Endodermal cell (in vitro differentiated cells): ENCODE data around the gene COL11A1. TPM values are rescaled to one million over a fixed set of nuclear protein-coding genes. Genes with fewer than 3 reads are reported as not detected.
A peak's percentile ranks its signal among the peaks of the same experiment; 100 is the strongest.

Source experiments
- DNase-seq: peaks from one replicate; pipeline ENCODE4 v3.0.0-alpha.2; 2017
- H3K27ac ChIP-seq: 2 replicates; pipeline ENCODE4 v1.5.1; 2013; ENCODE audit warnings: mild to moderate bottlenecking, low read depth, low read length, moderate library complexity
- H3K27me3 ChIP-seq: 2 replicates; pipeline ENCODE4 v1.6.1; 2013; ENCODE audit warnings: mild to moderate bottlenecking, low read length, moderate library complexity; ENCODE audit not compliant: insufficient read depth, control insufficient read depth, poor library complexity, severe bottlenecking
- H3K36me3 ChIP-seq: 2 replicates; pipeline ENCODE4 v1.7.0; 2013; ENCODE audit warnings: mild to moderate bottlenecking, low read length, moderate library complexity; ENCODE audit not compliant: control insufficient read depth, insufficient read depth
- H3K4me1 ChIP-seq: one replicate; pipeline ENCODE4 v1.7.0; 2013; ENCODE audit warnings: low read length; ENCODE audit not compliant: control insufficient read depth, insufficient read depth
- H3K4me3 ChIP-seq: 2 replicates; pipeline ENCODE4 v1.5.1; 2013; ENCODE audit warnings: mild to moderate bottlenecking, low read length, moderate library complexity
- H3K9ac ChIP-seq: 2 replicates; pipeline ENCODE4 v1.6.1; 2013; ENCODE audit warnings: mild to moderate bottlenecking, low read length, moderate library complexity; ENCODE audit not compliant: poor library complexity, severe bottlenecking; ENCODE audit errors: extremely low read depth
- H3K9me3 ChIP-seq: 2 replicates; pipeline ENCODE4 v1.6.1; 2013; ENCODE audit warnings: mild to moderate bottlenecking, low read length, moderate library complexity; ENCODE audit not compliant: control insufficient read depth
- H3K27ac Mint-ChIP-seq: 2 replicates; pipeline ENCODE4 v1.8.0; 2020; ENCODE audit warnings: mixed read lengths
- H3K27me3 Mint-ChIP-seq: 2 replicates; pipeline ENCODE4 v1.8.0; 2021; ENCODE audit warnings: mild to moderate bottlenecking, mixed read lengths; ENCODE audit not compliant: insufficient read depth
- H3K36me3 Mint-ChIP-seq: 2 replicates; pipeline ENCODE4 v1.8.0; 2020; ENCODE audit warnings: low read depth, mixed read lengths
- H3K4me1 Mint-ChIP-seq: 2 replicates; pipeline ENCODE4 v1.8.0; 2020; ENCODE audit warnings: mixed read lengths
- H3K4me3 Mint-ChIP-seq: 2 replicates; pipeline ENCODE4 v1.8.0; 2020; ENCODE audit warnings: mild to moderate bottlenecking, moderate library complexity, mixed read lengths
- H3K9me3 Mint-ChIP-seq: 2 replicates; pipeline ENCODE4 v1.8.0; 2020; ENCODE audit warnings: mild to moderate bottlenecking, mixed read lengths
- WGBS, 2 experiments: methylation state at CpG; one replicate each; pipeline versions ENCODE4 v1.1.5 to v1.1.7; 2013; ENCODE audit warnings: missing lambda C conversion rate in 2 of 2, mixed read lengths in 1 of 2; ENCODE audit not compliant: insufficient coverage in 1 of 2, insufficient read length in 1 of 2; 5-methylcytosine and 5-hydroxymethylcytosine counted together
- total RNA-seq, 2 donors: library from RNA; stranded (reverse); fragmentation: NEBNext Ultra II Directional in 1 of 2; extraction: Animal tissue kit (Norgen Biotek cat#: 25700) in 1 of 2; gene quantifications; 2 replicates in 1 of 2; 3 replicates in 1 of 2; pipeline ENCODE4 v1.2.1, GENCODE V29; 2021
- TF ChIP-seq, protein P1 (sequence below): fragments of 200-600 bp; sonication (generic); conservative IDR thresholded peaks from 2 replicates; pipeline ENCODE4 v1.5.0; 2021; ENCODE audit warnings: antibody characterized with exemption, mild to moderate bottlenecking

The COL11A1 gene
- total RNA-seq, 2 donors from 2014 or later: 6.7 to 27.5 TPM

DNA sequence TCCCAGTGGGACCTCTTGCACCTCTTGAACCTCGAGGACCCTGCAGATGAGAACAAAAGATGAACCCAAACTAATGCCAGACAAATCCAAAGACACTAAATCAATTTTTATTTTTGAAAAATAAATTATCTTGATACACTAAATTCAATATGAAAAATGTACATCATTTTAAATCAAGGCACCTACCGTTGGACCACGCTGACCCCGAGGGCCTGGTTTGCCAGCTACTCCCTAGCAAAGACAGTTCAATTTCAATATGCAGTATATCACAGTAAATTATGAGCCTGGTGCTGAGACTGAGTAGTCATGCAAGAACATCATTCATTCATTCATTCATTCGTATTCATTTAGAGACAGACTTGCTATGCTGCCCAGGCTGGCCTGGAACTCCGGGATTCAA is 129.4 kb downstream of the COL11A1 start:
- H3K27ac Mint-ChIP-seq: no peak overlapping the region
- 91 to 93% methylated on average over 5 to 6 of the region's 6 CpGs for WGBS, 2 experiments
- no peaks in the 10 kb centered on the region for H3K36me3 Mint-ChIP-seq
- no peak overlapping the region for H3K4me3 Mint-ChIP-seq
- Histone ChIP-seq H3K4me3 (no peak overlapping the region), H3K4me1 (no peaks in the 10 kb centered on the region), H3K27me3 (no peaks in the 10 kb centered on the region), H3K36me3 (no peaks in the 10 kb centered on the region), H3K27ac (no peak overlapping the region), H3K9me3 (no peaks in the 10 kb centered on the region), H3K9ac (no peak overlapping the region)
- no peaks in the 10 kb centered on the region for H3K27me3 Mint-ChIP-seq
- TF ChIP-seq, protein P1, sequence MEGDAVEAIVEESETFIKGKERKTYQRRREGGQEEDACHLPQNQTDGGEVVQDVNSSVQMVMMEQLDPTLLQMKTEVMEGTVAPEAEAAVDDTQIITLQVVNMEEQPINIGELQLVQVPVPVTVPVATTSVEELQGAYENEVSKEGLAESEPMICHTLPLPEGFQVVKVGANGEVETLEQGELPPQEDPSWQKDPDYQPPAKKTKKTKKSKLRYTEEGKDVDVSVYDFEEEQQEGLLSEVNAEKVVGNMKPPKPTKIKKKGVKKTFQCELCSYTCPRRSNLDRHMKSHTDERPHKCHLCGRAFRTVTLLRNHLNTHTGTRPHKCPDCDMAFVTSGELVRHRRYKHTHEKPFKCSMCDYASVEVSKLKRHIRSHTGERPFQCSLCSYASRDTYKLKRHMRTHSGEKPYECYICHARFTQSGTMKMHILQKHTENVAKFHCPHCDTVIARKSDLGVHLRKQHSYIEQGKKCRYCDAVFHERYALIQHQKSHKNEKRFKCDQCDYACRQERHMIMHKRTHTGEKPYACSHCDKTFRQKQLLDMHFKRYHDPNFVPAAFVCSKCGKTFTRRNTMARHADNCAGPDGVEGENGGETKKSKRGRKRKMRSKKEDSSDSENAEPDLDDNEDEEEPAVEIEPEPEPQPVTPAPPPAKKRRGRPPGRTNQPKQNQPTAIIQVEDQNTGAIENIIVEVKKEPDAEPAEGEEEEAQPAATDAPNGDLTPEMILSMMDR: no peak
- no peak for DNase-seq
- no peaks in the 10 kb centered on the region for H3K4me1 Mint-ChIP-seq
- H3K9me3 Mint-ChIP-seq: no peaks in the 10 kb centered on the region

DNA sequence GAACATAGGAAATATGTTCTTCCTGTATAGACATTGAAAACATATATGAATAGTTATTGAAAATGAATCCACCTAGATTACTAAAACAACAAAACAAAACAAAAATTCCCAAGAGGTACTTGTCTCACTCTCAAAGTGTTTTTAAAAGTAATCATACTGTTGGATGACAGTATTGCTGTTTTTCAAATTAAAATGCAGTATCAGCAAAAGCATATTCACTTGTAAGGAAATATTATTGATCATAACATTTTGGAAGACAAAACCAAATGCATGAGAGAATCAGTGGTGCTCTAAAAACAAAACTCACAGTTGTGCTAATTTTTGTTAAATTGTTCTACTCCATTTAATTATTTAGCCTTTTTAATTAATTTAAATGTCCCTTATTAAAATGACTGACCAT is 131.0 kb downstream of the COL11A1 start:
- no peaks in the 10 kb centered on the region for H3K27me3 ChIP-seq
- Mint-ChIP-seq H3K4me1 (no peaks in the 10 kb centered on the region), H3K9me3 (no peaks in the 10 kb centered on the region), H3K36me3 (no peaks in the 10 kb centered on the region), H3K27me3 (no peaks in the 10 kb centered on the region), H3K27ac (no peak overlapping the region), H3K4me3 (no peak overlapping the region)
- TF ChIP-seq, protein P1: no peak
- no peak for DNase-seq
- H3K27ac ChIP-seq: no peak overlapping the region
- H3K4me3 ChIP-seq: no peak overlapping the region
- no peaks in the 10 kb centered on the region for H3K9me3 ChIP-seq
- H3K4me1 ChIP-seq: no peaks in the 10 kb centered on the region
- H3K36me3 ChIP-seq: no peaks in the 10 kb centered on the region
- no peak overlapping the region for H3K9ac ChIP-seq

DNA sequence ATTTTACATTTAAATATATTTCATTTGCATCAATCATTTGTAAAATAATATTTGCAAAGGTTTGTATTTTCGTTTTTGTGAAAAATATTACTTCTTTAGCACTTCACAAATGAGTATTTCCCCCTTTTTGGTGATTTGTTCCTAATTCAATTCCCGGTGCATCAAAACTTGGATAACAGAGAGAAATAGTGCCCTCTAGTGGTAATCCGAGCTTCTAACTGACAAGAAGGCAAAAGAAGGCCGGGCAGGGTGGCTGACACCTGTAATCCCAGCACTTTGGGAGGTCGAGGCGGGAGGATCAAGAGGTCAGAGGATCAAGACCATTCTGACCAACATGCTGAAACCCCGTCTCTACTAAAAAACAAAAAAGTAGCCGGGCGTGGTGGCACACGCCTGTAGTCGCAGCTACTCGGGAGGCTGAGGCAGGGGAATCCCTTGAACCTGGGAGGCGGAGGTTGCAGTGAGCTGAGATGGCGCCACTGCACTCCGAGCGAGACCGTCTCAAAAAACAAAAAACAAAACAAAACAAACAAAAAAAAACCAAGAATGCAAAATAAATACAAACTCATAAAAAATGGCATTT is 137.7 kb downstream of the COL11A1 start:
- Mint-ChIP-seq H3K36me3 (no peaks in the 10 kb centered on the region), H3K27ac (no peak overlapping the region), H3K27me3 (no peaks in the 10 kb centered on the region), H3K9me3 (no peaks in the 10 kb centered on the region), H3K4me1 (no peaks in the 10 kb centered on the region), H3K4me3 (no peak overlapping the region)
- H3K27me3 ChIP-seq: no peaks in the 10 kb centered on the region
- TF ChIP-seq, protein P1: peak; percentile 84
- WGBS, 2 experiments: 72 to 74% methylated on average over 11 to 17 of the region's 17 CpGs
- no peak overlapping the region for H3K27ac ChIP-seq
- H3K9ac ChIP-seq: no peak overlapping the region
- H3K4me1 ChIP-seq: no peaks in the 10 kb centered on the region
- H3K36me3 ChIP-seq: no peaks in the 10 kb centered on the region
- no peak overlapping the region for H3K4me3 ChIP-seq
- H3K9me3 ChIP-seq: no peaks in the 10 kb centered on the region
- peak; percentile 62 for DNase-seq
